Breast epithelium (tissue), 4 donors: ENCODE data around the gene NCKAP5. TPM values are rescaled to one million over a fixed set of nuclear protein-coding genes. Genes with fewer than 3 reads are reported as not detected.
"Not testable (repeated sequence)": the region's sequence is repeated elsewhere in the genome, so short reads cannot be mapped to it uniquely, and the experiment has no call there.

Source experiments
- DNase-seq, 2 donors: peaks; one replicate each; pipeline ENCODE4 v3.0.0-alpha.2; 2019; ENCODE audit warnings: low spot score in 2 of 2
- H3K27ac ChIP-seq, 2 donors: fragments of 200-600 bp; sonication (generic) in 1 of 2; one replicate each; pipeline ENCODE4 v1.5.1; 2016 to 2019; ENCODE audit warnings: mild to moderate bottlenecking in 1 of 2
- H3K27me3 ChIP-seq, 2 donors: fragments of 200-600 bp; sonication (generic) in 1 of 2; one replicate each; pipeline versions ENCODE4 v1.5.1 to v1.6.0; 2017 to 2019; ENCODE audit warnings: control low read depth in 1 of 2, mild to moderate bottlenecking in 1 of 2
- H3K36me3 ChIP-seq: fragments of 200-600 bp; one replicate; pipeline ENCODE4 v1.5.1; 2019
- H3K4me1 ChIP-seq, 2 donors: fragments of 200-600 bp; sonication (generic); one replicate each; pipeline ENCODE4 v1.5.1; 2016 to 2019; ENCODE audit warnings: control low read depth in 1 of 2
- H3K4me3 ChIP-seq, 3 donors: fragments of 200-600 bp; sonication (generic); 1 replicate in 2 of 3; 2 replicates in 1 of 3; pipeline ENCODE4 v1.5.1; 2016 to 2019; ENCODE audit warnings: mild to moderate bottlenecking in 3 of 3, moderate library complexity in 2 of 3
- H3K9me3 ChIP-seq, 2 donors: fragments of 200-600 bp; sonication (generic) in 1 of 2; one replicate each; pipeline ENCODE4 v1.5.1; 2016 to 2019; ENCODE audit warnings: control low read depth in 1 of 2
- CTCF ChIP-seq, 3 donors: fragments of 450-650 bp; IDR thresholded peaks; one replicate each; pipeline ENCODE4 v1.5.1; 2016 to 2017; ENCODE audit warnings: antibody characterized with exemption in 3 of 3, mild to moderate bottlenecking in 3 of 3, moderate library complexity in 3 of 3
- POLR2A ChIP-seq: fragments of 450-650 bp; IDR thresholded peaks from one replicate; pipeline ENCODE4 v1.6.1; 2016; ENCODE audit warnings: antibody characterized with exemption, mild to moderate bottlenecking, moderate library complexity
- POLR2AphosphoS5 ChIP-seq, 3 donors: sonication (generic); formaldehyde crosslinking; IDR thresholded peaks; one replicate each; pipeline ENCODE4 v1.6.1; 2017; ENCODE audit warnings: antibody characterized with exemption in 3 of 3
- intact Hi-C: fragments of 100-400 bp; cut with DNase I; formaldehyde crosslinking; loops from one replicate; pipeline ENCODE4 v1.15.1; 2023; ENCODE audit warnings: low total_unique reads
- total RNA-seq, 3 donors: library from RNA; depleted of rRNA; stranded (reverse); fragments of >200 nt; gene quantifications; one replicate each; pipeline ENCODE4 v1.1.0, GENCODE V29; 2016

Gene NCKAP5
- total RNA-seq, 3 donors from 2014 or later, result 1.1 to 10.5 (median 6.1) TPM

- DNase-seq, result no peak
- TF ChIP-seq POLR2A, result no peak
- TF ChIP-seq CTCF (IDR thresholded peaks at IDR 0.05), result no peak
- TF ChIP-seq POLR2AphosphoS5 (IDR thresholded peaks at IDR 0.05), result no peak
- Histone ChIP-seq H3K36me3 (no peaks in the 10 kb centered on the region), H3K9me3 (no peaks in the 10 kb centered on the region), H3K4me1 (no peaks in the 10 kb centered on the region), H3K27me3 (no peaks in the 10 kb centered on the region), H3K27ac (no peak overlapping the region), H3K4me3 (no peak overlapping the region)
- intact Hi-C loops, result no loop called here
These were observed 864.9 kb downstream of the NCKAP5 start for GRCh38 chr2:132703396-132703795.

GRCh38 chr2:132701810-132702209 is 866.5 kb downstream of the NCKAP5 start:
- Histone ChIP-seq H3K4me1 (no peaks in the 10 kb centered on the region), H3K4me3 (no peak overlapping the region), H3K36me3 (no peaks in the 10 kb centered on the region), H3K9me3 (no peaks in the 10 kb centered on the region), H3K27me3 (no peaks in the 10 kb centered on the region), H3K27ac (no peak overlapping the region)
- no peak for TF ChIP-seq POLR2AphosphoS5 (IDR thresholded peaks at IDR 0.05)
- TF ChIP-seq POLR2A, result no peak
- no peak for TF ChIP-seq CTCF (IDR thresholded peaks at IDR 0.05)
- intact Hi-C loops, result no loop called here
- no peak for DNase-seq

GRCh38 chr2:132699802-132700201 is 868.5 kb downstream of the NCKAP5 start:
- H3K36me3 ChIP-seq, DNase-seq, intact Hi-C loops, H3K9me3 ChIP-seq, H3K27ac ChIP-seq, H3K4me1 ChIP-seq, H3K27me3 ChIP-seq, H3K4me3 ChIP-seq: not testable (repeated sequence)

GRCh38 chr2:132698347-132698746 is 869.9 kb downstream of the NCKAP5 start:
- H3K36me3 ChIP-seq, DNase-seq, H3K27me3 ChIP-seq, H3K27ac ChIP-seq, H3K4me1 ChIP-seq, intact Hi-C loops, H3K4me3 ChIP-seq, H3K9me3 ChIP-seq: not testable (repeated sequence)

GRCh38 chr2:132697556-132698205 is 870.6 kb downstream of the NCKAP5 start:
- H3K27me3 ChIP-seq, result no peaks in the 10 kb centered on the region
- TF ChIP-seq POLR2AphosphoS5 (IDR thresholded peaks at IDR 0.05) (no peak), CTCF (IDR thresholded peaks at IDR 0.05) (no peak), POLR2A (no peak)
- H3K4me3 ChIP-seq, result no peak overlapping the region
- no peaks in the 10 kb centered on the region for H3K9me3 ChIP-seq
- H3K27ac ChIP-seq, result no peak overlapping the region
- no peaks in the 10 kb centered on the region for H3K4me1 ChIP-seq
- intact Hi-C loops, result no loop called here
- DNase-seq, result no peak
- H3K36me3 ChIP-seq, result no peaks in the 10 kb centered on the region

GRCh38 chr2:132692816-132693215 is 875.4 kb downstream of the NCKAP5 start:
- Histone ChIP-seq H3K36me3 (no peaks in the 10 kb centered on the region), H3K9me3 (no peaks in the 10 kb centered on the region), H3K4me3 (no peak overlapping the region), H3K27ac (no peak overlapping the region), H3K27me3 (no peaks in the 10 kb centered on the region), H3K4me1 (no peaks in the 10 kb centered on the region)
- DNase-seq, result no peak
- TF ChIP-seq POLR2AphosphoS5 (IDR thresholded peaks at IDR 0.05) (no peak), POLR2A (no peak), CTCF (IDR thresholded peaks at IDR 0.05) (no peak)
- intact Hi-C loops, result no loop called here
